ENCODE results near the gene WNT5B. TPM values are rescaled to one million over a fixed set of nuclear protein-coding genes. Genes with fewer than 3 reads are reported as not detected.

The WNT5B gene
- polyA plus RNA-seq, 4 donors = 0.67 to 4.9 (median 2.3) TPM

- Histone ChIP-seq H3K4me3 (ENCODE audit: low read depth in 1 of 3, low read length in 3 of 3) (no peak overlapping the region), H3K4me1 (ENCODE audit: control insufficient read depth in 3 of 3, insufficient read depth in 2 of 3, low read depth in 1 of 3, low read length in 2 of 3) (peaks cover 0 to 19% (median 2%) of the 10 kb centered on the region in 3 donors), H3K36me3 (ENCODE audit: control insufficient read depth in 3 of 3, insufficient read depth in 2 of 3, low read depth in 1 of 3, low read length in 3 of 3) (no peaks in the 10 kb centered on the region), H3K9me3 (ENCODE audit: control insufficient read depth in 2 of 2, insufficient read depth in 1 of 2, low read depth in 1 of 2, low read length in 1 of 2) (no peaks in the 10 kb centered on the region), H3K27me3 (ENCODE audit: control insufficient read depth in 3 of 3, insufficient read depth in 3 of 3, low read length in 3 of 3) (no peaks in the 10 kb centered on the region), H3K27ac (ENCODE audit: low read depth in 1 of 3, low read length in 2 of 3) (no peak overlapping the region)
- no peak for FAIRE-seq
- no peak for DNase-seq
- 43 to 52% (median 46%) methylated on average over 1 of the region's 1 CpG for WGBS, 3 donors
Observed at GRCh38 chr12:1657688-1658087, 28.7 kb downstream of the WNT5B start.

- Histone ChIP-seq H3K4me1 (ENCODE audit: control insufficient read depth in 3 of 3, insufficient read depth in 2 of 3, low read depth in 1 of 3, low read length in 2 of 3) (peaks cover 0 to 25% (median 2%) of the 10 kb centered on the region in 3 donors), H3K27me3 (ENCODE audit: control insufficient read depth in 3 of 3, insufficient read depth in 3 of 3, low read length in 3 of 3) (no peaks in the 10 kb centered on the region), H3K27ac (ENCODE audit: low read depth in 1 of 3, low read length in 2 of 3) (peak overlapping the region; percentile 93 to 98 (median 97)), H3K9me3 (ENCODE audit: control insufficient read depth in 2 of 2, insufficient read depth in 1 of 2, low read depth in 1 of 2, low read length in 1 of 2) (no peaks in the 10 kb centered on the region), H3K36me3 (ENCODE audit: control insufficient read depth in 3 of 3, insufficient read depth in 2 of 3, low read depth in 1 of 3, low read length in 3 of 3) (no peaks in the 10 kb centered on the region), H3K4me3 (ENCODE audit: low read depth in 1 of 3, low read length in 3 of 3) (peak overlapping the region in 1 of 3 donors; percentile 16)
- DNase-seq (peak; percentile 97 to 99), FAIRE-seq (no peak)
- 14 to 39% (median 32%) methylated on average over 17 to 18 of the region's 20 CpGs for WGBS, 3 donors
Observed at GRCh38 chr12:1660304-1661187, 31.5 kb downstream of the WNT5B start.

GRCh38 chr12:1661553-1662335 lies 32.7 kb downstream of the WNT5B start:
- Histone ChIP-seq H3K27me3 (ENCODE audit: control insufficient read depth in 3 of 3, insufficient read depth in 3 of 3, low read length in 3 of 3) (no peaks in the 10 kb centered on the region), H3K27ac (ENCODE audit: low read depth in 1 of 3, low read length in 2 of 3) (peak overlapping the region; percentile 96 to 99 (median 98)), H3K36me3 (ENCODE audit: control insufficient read depth in 3 of 3, insufficient read depth in 2 of 3, low read depth in 1 of 3, low read length in 3 of 3) (no peaks in the 10 kb centered on the region), H3K4me3 (ENCODE audit: low read depth in 1 of 3, low read length in 3 of 3) (peak overlapping the region; percentile 25 to 54 (median 44)), H3K4me1 (ENCODE audit: control insufficient read depth in 3 of 3, insufficient read depth in 2 of 3, low read depth in 1 of 3, low read length in 2 of 3) (peaks cover 0 to 30% (median 2%) of the 10 kb centered on the region in 3 donors), H3K9me3 (ENCODE audit: control insufficient read depth in 2 of 2, insufficient read depth in 1 of 2, low read depth in 1 of 2, low read length in 1 of 2) (no peaks in the 10 kb centered on the region)
- peak; percentile 97 for DNase-seq
- WGBS, 3 donors = 1 to 6% (median 1%) methylated on average over 33 to 69 of the region's 69 CpGs
- FAIRE-seq = no peak

- H3K9me3 ChIP-seq (ENCODE audit: control insufficient read depth in 2 of 2, insufficient read depth in 1 of 2, low read depth in 1 of 2, low read length in 1 of 2) = no peaks in the 10 kb centered on the region
- no peaks in the 10 kb centered on the region for H3K27me3 ChIP-seq (ENCODE audit: control insufficient read depth in 3 of 3, insufficient read depth in 3 of 3, low read length in 3 of 3)
- H3K4me3 ChIP-seq (ENCODE audit: low read depth in 1 of 3, low read length in 3 of 3) = peak overlapping the region in 2 of 3 donors; percentile 33 to 48
- H3K4me1 ChIP-seq (ENCODE audit: control insufficient read depth in 3 of 3, insufficient read depth in 2 of 3, low read depth in 1 of 3, low read length in 2 of 3) = peaks cover 0 to 40% (median 3%) of the 10 kb centered on the region in 3 donors
- peak overlapping the region; percentile 87 to 93 (median 89) for H3K27ac ChIP-seq (ENCODE audit: low read depth in 1 of 3, low read length in 2 of 3)
- WGBS, 3 donors = 12 to 29% (median 26%) methylated on average over 36 to 46 of the region's 46 CpGs
- H3K36me3 ChIP-seq (ENCODE audit: control insufficient read depth in 3 of 3, insufficient read depth in 2 of 3, low read depth in 1 of 3, low read length in 3 of 3) = no peaks in the 10 kb centered on the region
- peak; percentile 90 to 93 for DNase-seq
- FAIRE-seq = no peak
Observed at GRCh38 chr12:1662761-1663439, 33.9 kb downstream of the WNT5B start.

- Histone ChIP-seq H3K27me3 (ENCODE audit: control insufficient read depth in 3 of 3, insufficient read depth in 3 of 3, low read length in 3 of 3) (no peaks in the 10 kb centered on the region), H3K36me3 (ENCODE audit: control insufficient read depth in 3 of 3, insufficient read depth in 2 of 3, low read depth in 1 of 3, low read length in 3 of 3) (no peaks in the 10 kb centered on the region), H3K27ac (ENCODE audit: low read depth in 1 of 3, low read length in 2 of 3) (peak overlapping the region; percentile 87 to 93 (median 89)), H3K4me1 (ENCODE audit: control insufficient read depth in 3 of 3, insufficient read depth in 2 of 3, low read depth in 1 of 3, low read length in 2 of 3) (peaks cover 0 to 47% (median 3%) of the 10 kb centered on the region in 3 donors), H3K4me3 (ENCODE audit: low read depth in 1 of 3, low read length in 3 of 3) (peak overlapping the region in 1 of 3 donors; percentile 48), H3K9me3 (ENCODE audit: control insufficient read depth in 2 of 2, insufficient read depth in 1 of 2, low read depth in 1 of 2, low read length in 1 of 2) (no peaks in the 10 kb centered on the region)
- DNase-seq = no peak
- no peak for FAIRE-seq
- 87 to 93% (median 88%) methylated on average over 11 of the region's 11 CpGs for whole genome bisulfite sequencing, 3 donors
Observed at GRCh38 chr12:1663440-1664132, 34.6 kb downstream of the WNT5B start.

GRCh38 chr12:1665366-1665765 lies 36.3 kb downstream of the WNT5B start:
- peaks cover 3 to 54% (median 7%) of the 10 kb centered on the region in 3 donors for H3K4me1 ChIP-seq (ENCODE audit: control insufficient read depth in 3 of 3, insufficient read depth in 2 of 3, low read depth in 1 of 3, low read length in 2 of 3)
- peak overlapping the region; percentile 2 to 52 (median 43) for H3K27ac ChIP-seq (ENCODE audit: low read depth in 1 of 3, low read length in 2 of 3)

GRCh38 chr12:1666215-1666614 lies 37.2 kb downstream of the WNT5B start:
- peaks cover 3 to 54% (median 7%) of the 10 kb centered on the region in 3 donors for H3K4me1 ChIP-seq (ENCODE audit: control insufficient read depth in 3 of 3, insufficient read depth in 2 of 3, low read depth in 1 of 3, low read length in 2 of 3)
- H3K27ac ChIP-seq (ENCODE audit: low read depth in 1 of 3, low read length in 2 of 3) = peak overlapping the region in 1 of 3 donors; percentile 67
- H3K36me3 ChIP-seq (ENCODE audit: control insufficient read depth in 3 of 3, insufficient read depth in 2 of 3, low read depth in 1 of 3, low read length in 3 of 3) = no peaks in the 10 kb centered on the region
- no peak overlapping the region for H3K4me3 ChIP-seq (ENCODE audit: low read depth in 1 of 3, low read length in 3 of 3)
- FAIRE-seq = no peak
- H3K9me3 ChIP-seq (ENCODE audit: control insufficient read depth in 2 of 2, insufficient read depth in 1 of 2, low read depth in 1 of 2, low read length in 1 of 2) = no peaks in the 10 kb centered on the region
- 19 to 41% (median 23%) methylated on average over 5 of the region's 5 CpGs for WGBS, 3 donors
- DNase-seq = peak; percentile 67 to 84
- no peaks in the 10 kb centered on the region for H3K27me3 ChIP-seq (ENCODE audit: control insufficient read depth in 3 of 3, insufficient read depth in 3 of 3, low read length in 3 of 3)

More at GRCh38 chr12:1665366-1665765, 36.3 kb downstream of the WNT5B start:
- no peaks in the 10 kb centered on the region for H3K36me3 ChIP-seq (ENCODE audit: control insufficient read depth in 3 of 3, insufficient read depth in 2 of 3, low read depth in 1 of 3, low read length in 3 of 3)
- WGBS, 3 donors = 70 to 86% (median 76%) methylated on average over 2 of the region's 2 CpGs
- no peak for FAIRE-seq
- no peak for DNase-seq
- no peaks in the 10 kb centered on the region for H3K9me3 ChIP-seq (ENCODE audit: control insufficient read depth in 2 of 2, insufficient read depth in 1 of 2, low read depth in 1 of 2, low read length in 1 of 2)
- H3K27me3 ChIP-seq (ENCODE audit: control insufficient read depth in 3 of 3, insufficient read depth in 3 of 3, low read length in 3 of 3) = no peaks in the 10 kb centered on the region
- no peak overlapping the region for H3K4me3 ChIP-seq (ENCODE audit: low read depth in 1 of 3, low read length in 3 of 3)
